ENCODE data around the gene APMAP.
"Not testable (repeated sequence)": the region's sequence is repeated elsewhere in the genome, so short reads cannot be mapped to it uniquely, and the experiment has no call there.

The APMAP gene

DNA sequence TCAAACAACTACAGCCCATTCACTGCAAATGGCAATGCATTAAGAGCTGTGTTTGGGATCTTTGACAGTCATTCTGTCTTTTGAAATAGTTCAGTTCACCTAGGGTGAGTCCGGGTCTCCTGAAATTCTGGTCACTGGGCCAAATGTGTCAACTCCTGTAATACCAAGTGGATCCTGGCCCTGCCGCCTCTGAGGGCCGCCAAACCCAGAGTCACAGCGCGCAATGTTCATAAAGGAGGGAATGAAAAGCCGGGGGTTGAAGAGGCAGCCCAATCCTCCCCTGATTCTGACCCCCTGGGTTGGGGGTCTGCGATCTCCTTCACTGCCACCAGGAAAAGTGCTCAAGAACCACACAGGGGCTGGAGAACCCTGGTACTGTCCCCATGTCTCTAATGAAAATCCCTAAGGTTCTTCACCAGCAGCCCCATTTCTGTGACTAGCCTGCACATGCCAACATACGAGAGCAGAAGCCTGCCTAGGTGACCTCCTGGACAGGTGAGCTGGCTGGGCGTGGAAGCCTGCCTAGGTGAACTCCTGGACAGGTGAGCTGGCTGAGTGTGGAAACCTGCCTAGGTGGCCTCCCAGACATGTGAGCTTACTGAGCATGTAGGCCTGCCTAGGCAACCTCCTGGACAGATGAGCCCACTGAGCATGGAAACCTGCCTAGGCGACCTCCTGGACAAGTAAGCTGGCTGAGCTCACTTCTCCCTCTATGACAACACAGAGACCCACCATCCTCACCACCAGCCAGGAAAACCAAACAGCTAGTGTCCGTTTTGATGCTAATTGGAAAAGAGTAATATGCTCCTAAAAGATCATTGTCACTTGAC lies 16.1 kb upstream of the APMAP start:
- no peak for DNase-seq (ENCODE audit: low read depth in 2 of 2, low spot score in 1 of 2)

GRCh38 chr20:25007491-25008305 lies 15.1 kb upstream of the APMAP start:
- DNase-seq (ENCODE audit: low read depth in 2 of 2, low spot score in 1 of 2): no peak

- DNase-seq (ENCODE audit: low read depth in 2 of 2, low spot score in 1 of 2): no peak
Measured at GRCh38 chr20:25006431-25007167, 14.0 kb upstream of the APMAP start.

- DNase-seq (ENCODE audit: low read depth in 2 of 2, low spot score in 1 of 2): no peak
Measured at GRCh38 chr20:25005661-25006060, 13.1 kb upstream of the APMAP start.

DNA sequence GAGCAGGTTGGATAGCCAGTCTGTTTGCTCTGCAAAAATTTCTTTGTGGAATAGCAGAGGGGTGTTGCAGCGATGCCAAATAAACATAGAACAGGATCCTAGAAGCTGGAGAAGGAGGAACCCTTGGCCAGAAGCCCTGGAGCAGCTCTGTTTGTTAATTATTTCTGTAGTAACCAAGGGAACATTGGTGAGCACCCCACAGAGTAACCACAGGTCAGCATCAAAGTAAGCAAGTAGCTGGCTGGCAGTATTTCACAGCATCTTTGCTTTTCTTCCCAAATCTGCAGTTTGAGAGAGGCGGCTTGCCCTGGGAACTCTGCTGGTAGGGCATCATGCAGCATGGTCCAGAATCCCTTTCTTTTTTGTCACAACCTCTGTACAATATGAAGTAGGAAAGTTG lies 12.7 kb upstream of the APMAP start:
- DNase-seq (ENCODE audit: low read depth in 2 of 2, low spot score in 1 of 2): no peak

GRCh38 chr20:25003002-25003401 lies 10.5 kb upstream of the APMAP start:
- DNase-seq (ENCODE audit: low read depth in 2 of 2, low spot score in 1 of 2): no peak

DNA sequence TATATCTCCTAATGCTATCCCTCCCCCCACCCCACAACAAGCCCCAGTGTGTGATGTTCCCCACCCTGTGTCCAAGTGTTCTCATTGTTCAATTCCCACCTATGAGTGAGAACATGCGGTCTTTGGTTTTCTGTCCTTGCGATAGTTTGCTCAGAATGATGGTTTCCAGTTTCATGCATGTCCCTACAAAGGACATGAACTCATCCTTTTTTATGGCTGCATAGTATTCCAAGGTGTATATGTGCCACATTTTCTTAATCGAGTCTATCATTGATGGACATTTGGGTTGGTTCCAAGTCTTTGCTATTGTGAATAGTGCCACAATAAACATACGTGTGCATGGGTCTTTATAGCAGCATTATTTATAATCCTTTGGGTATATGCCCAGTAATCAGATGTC lies 8.8 kb upstream of the APMAP start:
- DNase-seq (ENCODE audit: low read depth in 2 of 2, low spot score in 1 of 2): not testable (repeated sequence)

GRCh38 chr20:25000268-25000801 lies 7.8 kb upstream of the APMAP start:
- no peak for DNase-seq (ENCODE audit: low read depth in 2 of 2, low spot score in 1 of 2)

DNA sequence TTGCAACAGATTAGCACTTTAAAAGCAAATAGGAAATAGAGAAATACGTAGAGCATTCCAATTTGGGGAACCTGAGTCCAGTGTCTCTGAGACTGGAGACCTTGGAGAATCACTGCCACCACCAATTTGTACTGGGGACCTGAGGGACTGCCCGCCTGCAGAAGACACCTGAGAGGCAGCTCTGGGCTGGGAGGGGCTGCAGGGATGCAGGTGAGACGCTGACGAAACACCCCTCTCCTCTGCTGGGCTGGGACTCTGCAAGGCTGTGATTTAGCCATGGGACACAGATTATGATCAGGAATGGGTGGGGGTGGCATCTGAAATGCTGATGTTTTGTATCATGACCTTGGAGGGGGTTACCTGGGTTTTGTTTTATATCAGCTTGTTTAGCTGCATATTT lies 7.0 kb upstream of the APMAP start:
- no peak for DNase-seq (ENCODE audit: low read depth in 2 of 2, low spot score in 1 of 2)

DNA sequence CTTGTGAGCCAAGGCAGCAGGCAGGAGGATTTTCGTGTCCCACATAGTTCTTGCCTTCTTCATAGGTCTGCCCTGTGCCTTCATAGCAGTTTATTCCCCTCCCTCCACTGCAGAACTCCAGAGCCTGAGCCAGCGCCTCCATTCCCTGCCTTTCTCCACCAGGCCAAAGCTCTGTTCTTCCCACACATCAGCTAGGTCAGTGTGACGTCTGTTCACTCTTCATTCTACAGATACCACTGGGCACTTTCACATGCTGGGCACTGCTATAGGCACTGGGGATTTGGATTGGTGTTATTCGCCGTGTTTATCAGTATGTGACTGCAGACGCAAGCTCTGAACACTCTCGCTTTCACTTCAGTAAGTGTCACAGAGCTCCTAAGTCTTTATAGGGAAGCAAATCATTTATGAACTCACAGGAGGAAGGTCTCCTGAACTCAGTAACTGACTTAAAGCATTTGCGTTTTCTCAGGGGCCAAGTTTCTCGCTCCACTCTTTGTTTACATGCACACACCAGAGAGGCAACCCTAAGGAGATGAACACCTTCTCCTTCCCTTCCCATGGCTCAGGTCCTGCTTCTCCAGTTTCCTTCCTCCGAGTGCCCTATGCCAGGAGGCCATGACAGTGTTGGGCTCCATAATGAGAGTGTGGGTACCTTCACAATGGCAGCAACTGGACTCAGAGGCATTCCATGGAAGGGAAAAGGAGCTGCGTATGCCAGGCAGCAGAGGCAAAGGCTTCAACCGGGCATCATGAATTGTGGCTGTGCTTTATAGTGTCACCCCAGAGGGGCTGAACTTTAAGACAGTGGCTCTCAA lies 6.3 kb upstream of the APMAP start:
- DNase-seq (ENCODE audit: low read depth in 2 of 2, low spot score in 1 of 2): no peak

DNA sequence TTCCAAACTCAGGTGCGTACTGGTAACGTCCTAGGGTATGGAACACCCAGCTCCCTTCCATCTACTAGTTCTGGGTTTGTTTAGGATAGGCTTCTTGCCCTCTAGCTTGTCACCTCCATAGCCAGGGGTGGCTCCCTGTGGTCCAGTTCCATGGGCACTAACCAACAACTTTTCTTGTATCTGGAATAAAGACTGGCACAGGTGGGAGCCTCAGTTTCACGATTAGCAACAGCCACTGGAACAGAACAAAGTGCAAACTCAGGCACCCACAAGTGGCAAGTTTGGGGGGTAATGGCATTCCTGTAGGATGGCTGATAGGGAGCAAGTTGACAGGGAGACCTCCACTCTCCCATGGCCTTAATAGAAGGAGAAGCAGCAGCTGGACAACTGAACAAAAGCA lies 5.6 kb upstream of the APMAP start:
- no peak for DNase-seq (ENCODE audit: low read depth in 2 of 2, low spot score in 1 of 2)

- no peak for DNase-seq (ENCODE audit: low read depth in 2 of 2, low spot score in 1 of 2)
Measured at GRCh38 chr20:24996449-24997377, 4.2 kb upstream of the APMAP start.

DNA sequence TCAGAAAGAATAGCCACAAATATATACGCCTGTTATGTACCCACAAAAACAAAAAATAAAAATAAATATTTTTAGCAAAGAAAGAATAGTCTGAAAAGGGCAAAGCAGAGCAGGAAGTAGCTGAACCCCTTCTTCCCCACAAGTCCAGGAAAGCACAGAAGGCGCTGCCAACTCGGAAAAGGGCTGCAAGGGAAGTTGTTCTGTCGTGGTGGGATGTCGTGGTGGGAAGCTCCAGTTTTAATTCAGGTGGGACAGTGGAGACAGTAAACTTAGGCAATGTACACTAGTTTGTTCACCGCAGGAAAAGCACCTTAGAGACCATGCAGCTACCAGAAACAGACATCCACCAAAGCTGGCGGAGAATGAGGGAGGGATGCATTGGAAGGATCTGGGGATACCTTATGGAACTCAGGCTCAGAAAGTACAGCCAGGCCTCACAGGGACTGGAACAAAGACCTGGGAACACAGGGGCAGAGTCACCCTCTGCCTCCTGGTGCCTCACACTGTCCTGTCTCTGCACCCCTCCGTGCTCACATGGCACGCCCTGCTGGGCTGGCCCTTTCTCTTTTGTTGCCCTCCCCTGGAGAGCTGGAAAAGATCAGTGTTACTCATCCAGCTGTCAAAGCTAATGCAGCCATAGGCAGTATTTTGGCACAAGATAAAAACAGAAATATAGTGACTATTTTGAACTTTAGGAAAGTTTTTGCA lies 3.3 kb upstream of the APMAP start:
- DNase-seq (ENCODE audit: low read depth in 2 of 2, low spot score in 1 of 2): no peak

GRCh38 chr20:24994470-24995368 lies 2.2 kb upstream of the APMAP start:
- DNase-seq (ENCODE audit: low read depth in 2 of 2, low spot score in 1 of 2): peak; percentile 61 to 77

DNA sequence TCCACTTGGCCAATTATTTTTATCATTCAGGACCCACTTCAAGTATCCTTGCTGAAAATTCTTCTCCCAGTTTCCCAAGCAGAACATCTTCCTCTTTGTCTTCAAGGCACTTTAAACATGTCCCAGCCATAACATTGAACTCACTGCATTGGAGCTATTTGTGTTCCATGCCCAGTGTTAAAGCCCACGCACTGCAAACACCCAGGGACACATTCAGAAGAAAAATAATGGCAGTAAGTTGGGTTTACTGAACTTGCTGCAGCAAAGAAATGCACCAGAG lies 1.6 kb upstream of the APMAP start:
- DNase-seq (ENCODE audit: low read depth in 2 of 2, low spot score in 1 of 2): no peak

- DNase-seq (ENCODE audit: low read depth in 2 of 2, low spot score in 1 of 2): no peak
Measured at GRCh38 chr20:24993337-24994185, 1.0 kb upstream of the APMAP start.

DNA sequence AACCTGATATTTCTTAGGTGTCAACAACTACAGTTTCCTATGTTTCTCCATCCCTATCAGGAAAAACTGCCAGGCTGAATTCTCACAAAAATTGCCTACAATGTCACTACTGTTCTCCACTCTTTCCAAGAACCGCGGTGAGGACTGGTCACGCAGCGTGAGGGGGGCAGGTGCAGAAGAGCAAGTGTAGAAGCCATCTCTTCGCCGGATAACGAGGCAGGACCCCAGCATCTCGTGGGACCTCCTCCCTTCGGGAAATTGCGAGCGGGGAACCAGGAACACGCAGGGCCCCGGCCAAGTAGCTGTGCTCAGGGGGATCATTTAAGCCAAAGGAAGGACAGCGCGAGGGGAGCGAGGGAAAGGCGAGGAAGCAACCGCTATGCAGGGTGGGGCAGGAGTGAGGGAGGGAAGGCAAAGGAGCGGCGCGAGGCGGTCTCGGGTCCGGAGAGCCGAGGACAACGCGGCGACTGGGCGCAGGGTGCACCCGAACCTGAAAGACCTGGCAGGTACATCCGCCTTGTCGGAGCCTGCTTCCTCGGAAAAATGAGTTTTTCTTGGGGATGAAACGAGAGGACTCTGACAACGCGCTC lies 559 bp downstream of the APMAP start:
- DNase-seq (ENCODE audit: low read depth in 2 of 2, low spot score in 1 of 2): no peak

Data from stimulated activated CD8-positive, alpha-beta memory T cell treated with anti-CD3 and anti-CD28 coated beads, Interleukin-4, amount 100 ng/mL, for 4 hours (primary cell).